Measurements from ENCODE around the gene BMP10.
A peak's percentile ranks its signal among the peaks of the same experiment; 100 is the strongest.

Gene BMP10

GRCh38 chr2:68833162-68833561, 38.0 kb downstream of the BMP10 start:
- no peak for TF ChIP-seq CTCF (conservative IDR thresholded peaks at IDR 0.05; ENCODE audit: low read depth, low read length)
- DNase-seq (ENCODE audit: low read depth), result no peak
- no peak overlapping the region for H3K4me3 ChIP-seq (ENCODE audit: low read length)

GRCh38 chr2:68832233-68832869, 38.8 kb downstream of the BMP10 start:
- no peak for TF ChIP-seq CTCF (conservative IDR thresholded peaks at IDR 0.05; ENCODE audit: low read depth, low read length)
- peak; percentile 69 for DNase-seq (ENCODE audit: low read depth)
- no peak overlapping the region for H3K4me3 ChIP-seq (ENCODE audit: low read length)

- no peak for TF ChIP-seq CTCF (conservative IDR thresholded peaks at IDR 0.05; ENCODE audit: low read depth, low read length)
- DNase-seq (ENCODE audit: low read depth), result no peak
- H3K4me3 ChIP-seq (ENCODE audit: low read length), result no peak overlapping the region
These were observed 39.4 kb downstream of the BMP10 start for GRCh38 chr2:68831686-68832232.

DNA sequence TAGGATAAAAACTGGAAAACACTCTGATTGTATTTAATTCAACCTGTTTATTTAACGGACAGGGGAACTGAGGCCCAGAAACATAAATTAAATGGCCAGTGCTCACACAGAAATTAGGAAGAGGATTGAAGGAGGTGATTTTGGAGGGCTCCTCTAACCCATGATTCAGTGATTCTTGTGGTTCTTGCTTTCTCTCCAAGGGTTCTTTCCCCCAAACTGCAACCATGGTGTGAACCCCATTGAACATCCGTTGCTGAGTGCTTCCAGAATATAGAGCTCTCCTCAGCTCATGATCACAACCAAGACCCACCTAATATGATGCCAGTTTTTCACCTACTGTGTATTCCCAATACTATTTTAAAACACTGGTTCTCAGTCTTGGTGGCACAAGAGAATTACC, 41.4 kb downstream of the BMP10 start:
- no peak for TF ChIP-seq CTCF (conservative IDR thresholded peaks at IDR 0.05; ENCODE audit: low read depth, low read length)
- no peak for DNase-seq (ENCODE audit: low read depth)
- H3K4me3 ChIP-seq (ENCODE audit: low read length), result no peak overlapping the region

DNA sequence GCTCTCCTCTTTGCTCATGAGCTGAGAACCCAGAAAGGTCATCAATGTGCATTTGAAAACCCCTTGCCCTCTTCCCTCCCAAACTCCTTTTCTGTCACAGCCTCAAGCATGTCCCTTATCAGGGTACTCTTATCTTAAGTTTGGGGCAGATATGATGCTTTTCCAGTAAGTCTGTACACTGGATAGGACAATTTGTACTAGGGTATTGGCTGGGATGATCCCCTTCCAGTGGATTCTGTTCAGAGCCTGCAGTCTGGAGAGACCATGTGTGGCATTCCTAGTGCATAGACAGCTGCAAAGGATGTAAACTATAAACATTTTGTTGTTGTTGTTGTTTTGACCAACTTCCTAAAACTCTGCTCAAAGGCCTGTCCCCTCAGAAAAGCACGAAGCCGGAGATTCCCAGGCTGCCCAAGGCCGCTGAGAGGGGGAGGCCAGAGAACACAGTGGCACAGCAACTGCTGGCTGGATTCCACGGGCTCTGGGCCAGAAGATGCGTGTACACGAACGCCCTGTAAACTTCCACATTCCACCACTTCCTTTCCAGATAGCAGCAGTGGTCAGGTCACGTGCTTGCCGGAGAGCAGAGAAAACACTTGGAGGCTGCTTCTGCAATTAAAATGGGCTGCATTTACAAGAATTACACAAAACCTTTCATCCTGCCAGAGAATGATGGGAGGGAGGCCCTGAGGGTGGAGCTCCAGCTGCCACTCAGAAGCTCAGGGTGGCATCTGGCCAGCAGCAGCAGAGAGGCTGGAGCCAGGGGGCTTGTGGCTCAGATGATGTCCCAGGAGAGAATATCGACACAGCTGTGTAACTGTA, 42.1 kb downstream of the BMP10 start:
- peak overlapping the region; percentile 24 for H3K4me3 ChIP-seq (ENCODE audit: low read length)
- peak; percentile 87 for DNase-seq (ENCODE audit: low read depth)
- no peak for TF ChIP-seq CTCF (conservative IDR thresholded peaks at IDR 0.05; ENCODE audit: low read depth, low read length)

DNA sequence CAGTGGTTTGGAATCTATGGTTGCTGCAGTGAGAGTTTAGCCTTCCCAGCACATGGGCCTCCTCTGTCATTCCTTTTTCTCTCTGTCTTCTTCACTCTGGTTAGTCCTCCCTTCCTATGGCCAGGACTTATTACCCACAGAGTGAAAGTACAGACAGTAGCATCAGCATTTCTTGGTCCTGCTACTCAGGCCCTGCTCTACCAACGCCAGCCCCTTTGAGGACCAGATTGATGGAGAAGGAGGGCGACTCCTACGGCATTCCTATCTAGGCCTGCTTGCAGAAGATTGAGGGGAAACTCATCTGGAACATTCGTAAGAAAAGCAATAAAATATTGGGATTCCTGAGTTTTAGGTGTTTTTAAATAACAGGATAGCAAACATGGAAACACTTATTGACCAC, 43.5 kb downstream of the BMP10 start:
- TF ChIP-seq CTCF (conservative IDR thresholded peaks at IDR 0.05; ENCODE audit: low read depth, low read length), result no peak
- no peak for DNase-seq (ENCODE audit: low read depth)
- no peak overlapping the region for H3K4me3 ChIP-seq (ENCODE audit: low read length)

Measured in retinal pigment epithelial cell (primary cell).